DMS153 treated with DMSO at 0.1 percent for 48 hours (cell line): Measurements from ENCODE around the gene ZFR.

Source experiments
- DNase-seq: peaks from one replicate; lab custom pipeline; 2025; ENCODE audit not compliant: unreplicated experiment; lab: John Stamatoyannopoulos, UW

The ZFR gene

DNA sequence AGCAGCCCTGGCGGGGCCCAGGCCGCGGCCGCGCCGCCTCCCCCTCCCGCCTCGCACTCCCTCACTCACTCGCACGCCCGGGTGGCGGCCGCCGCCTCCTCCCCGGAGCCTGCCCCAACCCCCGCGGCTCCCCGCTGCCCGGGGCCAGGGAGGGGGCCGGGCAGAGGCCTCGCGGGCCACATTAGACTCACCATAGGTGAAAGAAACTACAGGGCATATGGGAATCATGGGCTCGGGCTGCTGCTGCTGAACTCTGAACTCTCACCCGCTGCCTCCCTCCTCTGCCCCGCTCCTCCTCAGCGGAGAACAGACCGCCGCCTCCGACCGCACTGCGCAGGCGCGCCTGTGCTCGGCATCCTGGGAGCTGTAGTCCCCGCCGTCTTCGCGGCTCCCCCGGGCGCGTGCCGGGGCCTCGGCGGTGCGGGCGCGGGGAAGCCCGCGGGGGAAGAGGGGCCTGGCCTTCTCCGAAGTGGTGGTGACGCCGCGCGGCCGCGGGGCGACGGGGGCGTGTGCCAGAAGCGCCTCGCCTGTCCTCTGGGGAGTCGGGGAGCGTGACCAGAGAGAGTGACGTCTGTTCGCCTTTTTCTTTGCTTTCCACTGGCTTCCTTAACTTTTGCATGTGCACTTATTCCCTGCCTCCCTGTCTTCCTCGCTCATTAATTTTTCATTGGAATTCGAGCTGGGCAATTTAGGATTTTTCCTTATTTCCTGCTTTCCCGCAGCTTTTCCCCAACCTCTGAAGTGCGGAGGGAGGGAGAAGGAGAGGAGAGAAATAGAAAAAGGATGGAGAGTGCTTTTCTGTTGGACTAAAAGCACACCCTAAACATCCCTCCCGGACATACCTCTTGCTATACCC lies at the start of gene ZFR:
TSS of gene ZFR (minus strand) at position 310 of the 856 bp plus-strand sequence. CDS start at position 228, 82 bp downstream.
- DNase-seq: peak; percentile 93

DNA sequence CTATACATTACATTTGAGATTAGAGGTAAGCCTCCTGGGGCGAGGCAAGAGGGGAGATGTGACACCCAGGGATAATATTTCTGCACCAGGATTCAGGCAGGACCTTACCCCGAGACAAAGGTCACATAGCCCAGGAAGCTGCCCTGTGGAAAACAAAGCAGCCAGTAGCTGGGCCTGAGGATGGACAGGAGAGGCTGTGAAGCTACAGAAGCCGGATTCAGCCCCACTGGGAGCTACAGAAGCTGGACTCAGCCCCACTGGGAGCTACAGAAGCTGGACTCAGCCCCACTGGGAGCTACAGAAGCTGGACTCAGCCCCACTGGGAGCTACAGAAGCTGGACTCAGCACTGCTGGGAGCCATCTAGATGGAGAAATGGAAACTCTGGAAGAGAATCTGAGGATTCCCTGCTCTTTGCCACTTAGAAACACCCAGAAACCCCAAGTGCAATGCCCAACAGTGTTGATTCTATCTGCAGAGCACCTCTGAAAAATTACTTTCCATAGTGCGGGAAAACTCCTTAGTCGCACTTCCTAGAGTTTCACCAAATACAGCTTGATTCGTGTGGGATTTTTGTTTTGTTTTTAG lies 46.5 kb upstream of the ZFR start:
- no peak for DNase-seq

DNA sequence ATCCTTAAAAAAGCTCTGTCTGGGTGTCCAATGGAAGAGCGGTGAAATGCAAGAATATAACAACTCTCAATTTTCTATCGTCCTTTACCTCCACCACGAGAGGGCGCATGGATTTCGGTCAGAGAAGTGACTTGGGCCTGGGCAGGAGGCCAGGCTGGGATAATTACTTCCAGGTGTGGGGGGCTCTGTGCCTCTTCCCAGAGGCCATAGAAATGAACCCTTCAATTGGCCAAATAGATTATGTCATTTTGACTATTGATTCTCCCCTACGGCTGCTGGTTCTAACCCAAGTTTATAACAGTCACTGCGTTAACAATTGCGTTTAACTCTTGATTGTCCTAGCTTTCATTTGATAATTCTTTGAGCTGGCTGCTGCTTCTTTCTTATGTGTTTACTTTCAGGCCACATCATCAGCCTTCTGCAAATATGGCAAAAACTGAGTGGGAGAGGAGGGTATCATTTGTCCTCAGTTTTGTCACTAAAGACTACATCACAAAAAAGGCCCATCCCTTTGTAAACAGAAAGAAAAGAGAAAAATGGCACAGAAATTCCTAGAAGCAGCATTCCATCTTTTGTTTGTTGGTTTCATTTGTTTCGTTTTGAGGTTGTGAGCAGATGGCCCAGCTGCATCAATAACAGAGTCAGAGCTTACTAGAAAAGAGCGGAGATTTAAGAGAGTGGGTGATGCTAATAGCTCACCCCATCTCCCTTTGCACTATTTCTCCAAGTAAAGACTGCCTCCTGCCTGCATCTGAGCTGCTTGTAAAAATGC lies 45.4 kb upstream of the ZFR start:
- DNase-seq: peak; percentile 96

DNA sequence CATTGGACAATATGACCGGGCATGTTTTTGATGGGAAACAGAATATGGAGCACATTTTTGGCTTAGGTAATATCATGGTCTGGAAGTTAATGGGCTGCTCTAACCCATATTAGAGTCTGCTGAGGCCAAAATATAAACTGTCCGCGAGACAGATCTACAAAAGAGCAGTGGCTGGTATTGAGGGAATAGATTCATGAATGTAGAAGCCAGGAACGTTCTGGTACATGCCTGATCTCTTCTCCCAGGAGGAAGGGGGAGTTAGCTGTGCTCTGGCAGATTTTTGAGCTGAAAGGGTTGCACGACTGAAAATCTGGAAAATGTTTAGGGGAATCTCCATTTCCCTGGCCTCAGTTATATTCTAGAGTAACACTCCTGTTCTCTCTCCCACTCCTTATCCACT lies 42.9 kb upstream of the ZFR start:
- no peak for DNase-seq

DNA sequence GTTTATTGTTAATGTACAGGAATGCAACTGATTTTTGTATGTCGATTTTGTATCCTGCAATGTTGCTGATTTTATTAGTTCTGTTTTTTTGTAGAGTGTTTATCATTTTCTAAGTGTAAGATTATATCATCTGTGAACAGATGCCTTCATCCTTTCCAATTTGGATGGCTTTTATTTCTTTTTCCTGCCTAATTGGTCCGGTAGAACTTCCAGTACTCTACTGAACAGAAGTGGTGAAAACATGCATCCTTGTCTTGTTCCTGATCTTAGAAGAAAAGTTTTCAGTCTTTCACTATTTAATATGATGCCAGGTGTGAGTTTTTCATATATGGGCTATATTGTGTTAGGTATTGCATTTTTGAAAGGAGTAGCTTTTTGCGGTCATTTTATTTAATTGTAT lies 42.5 kb upstream of the ZFR start:
- DNase-seq: no peak

DNA sequence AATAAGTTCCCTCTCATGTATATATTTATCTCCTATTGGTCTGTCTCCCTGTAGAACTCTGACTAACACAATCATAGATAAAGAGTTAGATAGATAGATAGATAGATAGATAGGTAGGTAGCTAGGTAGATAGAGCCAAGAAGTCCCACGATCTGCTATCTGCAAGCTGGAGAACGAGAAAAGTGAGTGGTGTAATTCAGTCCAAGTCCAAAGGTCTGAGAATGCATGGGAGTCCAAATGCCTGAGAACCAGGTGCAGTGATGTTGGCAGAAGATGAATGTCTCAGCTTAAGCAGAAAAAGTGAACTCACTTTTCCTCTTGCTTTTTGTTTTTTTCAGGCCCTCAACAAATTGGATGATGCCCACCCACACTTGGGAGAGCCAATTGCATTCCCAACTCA lies 37.7 kb upstream of the ZFR start:
- no peak for DNase-seq

DNA sequence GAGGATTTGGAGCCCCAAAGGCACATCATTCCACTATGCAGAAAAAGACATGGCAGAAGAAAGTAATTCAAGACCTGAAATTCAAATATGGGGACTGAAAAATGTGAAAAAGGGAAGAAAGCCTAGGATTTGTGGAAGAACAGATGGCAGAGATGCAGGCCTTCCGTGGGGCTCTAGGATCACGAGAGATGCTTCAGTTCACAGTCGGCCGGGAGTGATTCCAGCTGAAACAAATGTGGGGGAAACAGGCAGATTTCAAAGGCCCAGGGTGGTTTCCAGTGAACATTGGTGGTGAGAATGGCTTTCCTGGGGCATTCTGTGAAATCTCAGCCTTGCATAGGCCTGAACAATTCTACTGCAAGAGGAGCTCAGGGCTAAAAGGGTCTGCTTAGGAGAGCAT lies 34.6 kb upstream of the ZFR start:
- DNase-seq: no peak

DNA sequence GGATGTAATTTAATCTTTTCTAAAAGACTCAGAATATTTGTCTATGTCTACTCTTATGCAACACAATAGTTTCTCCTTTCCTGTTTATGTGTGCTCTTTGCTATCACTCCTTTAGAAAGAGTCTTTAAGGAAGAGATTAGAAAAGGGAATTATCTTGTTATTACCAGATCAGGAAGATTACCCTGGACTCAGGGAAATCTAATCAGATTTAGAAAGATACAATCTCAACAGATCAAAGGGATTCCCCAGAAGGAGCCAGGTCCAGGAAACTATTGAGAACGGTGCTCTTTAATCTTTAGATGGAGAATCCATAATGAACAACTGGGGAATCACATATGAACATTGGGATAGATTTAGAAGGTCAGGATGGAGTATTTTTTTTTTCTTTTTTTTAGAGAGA lies 32.4 kb upstream of the ZFR start:
- DNase-seq: no peak

DNA sequence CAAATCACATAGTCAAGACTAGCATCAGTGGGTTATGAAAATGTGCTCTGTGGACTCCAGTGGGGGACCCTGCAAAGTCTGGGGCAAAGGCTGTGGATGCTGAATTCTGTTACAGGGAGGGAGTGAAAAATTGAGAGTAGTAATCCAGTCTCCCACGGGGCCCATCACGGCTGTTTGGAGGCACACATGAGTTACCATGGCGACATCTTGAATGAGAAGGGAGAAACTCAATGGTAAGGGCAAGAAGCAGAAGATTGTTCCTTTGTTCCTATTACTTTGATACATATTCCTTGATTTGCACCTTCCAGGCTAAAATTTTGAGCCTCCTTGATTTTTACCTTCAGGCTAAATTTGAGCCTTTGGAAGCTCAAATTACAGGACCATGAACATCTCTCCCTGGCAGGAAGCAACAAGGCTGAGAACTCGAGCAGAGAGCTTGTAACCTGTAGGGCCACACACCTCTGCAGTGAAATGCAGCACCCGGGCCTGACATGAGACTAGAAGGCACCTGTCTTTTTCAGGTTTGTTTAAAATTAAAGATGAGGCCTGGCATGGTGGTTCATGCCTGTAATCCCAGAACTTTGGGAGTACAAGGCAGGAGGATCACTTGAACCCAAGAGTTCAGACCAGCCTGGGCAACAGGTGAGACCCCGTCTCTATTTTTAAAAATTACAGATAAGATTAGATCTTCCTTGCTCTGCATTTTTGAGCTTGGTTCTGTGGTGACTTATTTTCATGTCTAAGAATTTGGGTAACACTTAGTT lies 31.0 kb upstream of the ZFR start:
- no peak for DNase-seq

DNA sequence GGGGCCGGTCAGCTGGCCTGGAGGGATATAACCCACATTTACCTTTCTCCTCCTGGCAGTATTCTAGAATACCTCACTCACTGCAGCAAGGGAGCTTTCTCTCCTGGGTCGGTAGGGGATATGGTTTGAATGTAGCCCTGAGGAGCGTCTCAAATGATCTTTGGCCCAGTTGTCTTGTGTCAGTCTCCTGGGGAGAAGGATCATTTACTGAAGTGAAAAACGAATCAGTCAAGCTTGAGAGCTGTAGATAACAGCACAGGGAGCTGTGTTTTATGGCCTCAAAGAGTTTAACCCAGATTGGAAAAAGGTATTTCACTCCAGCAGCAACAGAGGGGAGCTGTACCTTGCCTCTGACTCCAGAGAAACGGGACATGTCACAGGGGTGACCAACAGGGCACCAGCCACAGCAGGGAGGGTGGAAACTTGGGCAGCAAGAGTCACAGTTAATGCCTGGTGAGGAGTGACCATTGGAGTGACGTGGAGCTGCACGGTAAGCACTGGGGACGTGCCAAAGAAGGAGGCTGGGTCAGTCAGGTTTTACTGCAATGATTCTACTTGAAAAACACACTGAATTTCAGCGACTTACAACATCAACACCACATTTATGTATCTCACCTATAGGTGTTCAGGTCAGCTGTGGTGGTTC lies 29.8 kb upstream of the ZFR start:
- DNase-seq: no peak

DNA sequence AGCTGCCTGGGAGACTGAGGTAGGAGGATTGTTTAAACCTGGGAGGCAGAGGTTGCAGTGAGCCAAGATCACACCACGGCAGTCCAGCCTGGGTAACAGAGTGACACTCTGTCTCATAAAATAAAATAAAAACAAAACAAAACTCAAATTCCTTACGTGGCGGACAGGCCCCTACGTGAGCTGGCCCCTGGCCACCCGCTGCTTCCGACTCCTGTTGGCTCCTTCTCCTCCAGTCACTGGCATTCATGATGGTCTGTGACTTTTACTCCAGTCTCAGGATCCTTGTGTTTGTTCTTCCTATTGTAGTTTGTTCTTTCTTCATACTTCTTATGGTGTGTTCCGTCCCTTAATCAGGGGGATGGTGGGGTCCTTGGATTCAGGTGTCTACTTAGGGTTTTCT lies 28.5 kb upstream of the ZFR start:
- DNase-seq: no peak

DNA sequence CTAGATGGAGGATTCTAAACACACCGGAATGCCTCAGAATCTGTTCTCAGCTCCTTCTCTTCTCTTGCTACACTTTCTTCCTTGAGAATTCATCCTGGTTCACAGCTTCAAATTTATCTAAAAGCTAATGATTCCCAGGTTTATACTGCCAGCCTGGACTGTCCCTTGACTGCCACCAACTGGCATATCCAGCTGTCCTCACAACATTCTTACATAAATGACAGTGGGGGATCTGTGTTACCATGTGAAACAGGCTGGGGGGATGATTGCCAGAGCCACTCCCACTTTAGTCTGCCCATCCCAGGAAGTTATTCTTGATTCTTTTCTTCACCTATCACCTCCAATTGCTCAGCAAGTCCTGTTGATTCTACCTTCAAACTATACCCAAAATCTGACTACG lies 27.2 kb upstream of the ZFR start:
- no peak for DNase-seq

DNA sequence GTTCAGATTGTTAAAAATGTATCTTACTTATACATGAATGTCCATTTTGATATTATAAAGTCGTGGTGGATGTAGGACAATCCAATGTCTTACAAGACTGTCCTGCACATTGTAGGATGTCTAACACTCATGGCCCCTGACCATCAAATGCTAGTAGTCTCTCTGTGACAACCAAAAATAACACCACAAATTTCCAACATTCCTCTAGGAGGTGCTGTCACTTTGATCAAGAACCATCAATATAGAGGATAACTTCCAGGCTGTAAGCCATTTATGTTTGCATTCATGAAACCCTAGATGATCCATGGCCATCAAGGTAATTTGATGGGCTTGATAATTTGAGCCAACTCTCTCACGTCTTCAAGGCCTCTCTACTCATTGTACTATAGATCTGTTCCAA lies 20.5 kb upstream of the ZFR start:
- DNase-seq: no peak

DNA sequence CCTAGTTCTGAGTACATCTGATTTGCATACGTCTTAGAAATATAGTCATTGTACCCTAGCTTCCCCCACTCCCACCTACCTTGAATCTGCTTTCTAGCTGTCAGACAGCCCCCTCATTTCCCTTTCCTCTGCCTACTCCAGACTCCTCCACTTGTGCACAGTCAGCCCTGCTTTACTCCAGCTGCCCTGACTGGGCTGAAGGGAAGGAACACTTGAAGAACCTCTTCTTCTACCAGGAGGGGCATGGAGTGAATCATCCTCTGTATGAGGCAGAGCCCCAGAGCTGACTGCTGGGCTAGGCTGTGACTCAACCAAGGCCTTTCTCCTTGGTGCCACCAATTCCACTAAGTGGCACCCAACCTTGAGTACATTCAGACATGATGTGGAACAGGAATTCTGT lies 18.1 kb upstream of the ZFR start:
- DNase-seq: no peak

DNA sequence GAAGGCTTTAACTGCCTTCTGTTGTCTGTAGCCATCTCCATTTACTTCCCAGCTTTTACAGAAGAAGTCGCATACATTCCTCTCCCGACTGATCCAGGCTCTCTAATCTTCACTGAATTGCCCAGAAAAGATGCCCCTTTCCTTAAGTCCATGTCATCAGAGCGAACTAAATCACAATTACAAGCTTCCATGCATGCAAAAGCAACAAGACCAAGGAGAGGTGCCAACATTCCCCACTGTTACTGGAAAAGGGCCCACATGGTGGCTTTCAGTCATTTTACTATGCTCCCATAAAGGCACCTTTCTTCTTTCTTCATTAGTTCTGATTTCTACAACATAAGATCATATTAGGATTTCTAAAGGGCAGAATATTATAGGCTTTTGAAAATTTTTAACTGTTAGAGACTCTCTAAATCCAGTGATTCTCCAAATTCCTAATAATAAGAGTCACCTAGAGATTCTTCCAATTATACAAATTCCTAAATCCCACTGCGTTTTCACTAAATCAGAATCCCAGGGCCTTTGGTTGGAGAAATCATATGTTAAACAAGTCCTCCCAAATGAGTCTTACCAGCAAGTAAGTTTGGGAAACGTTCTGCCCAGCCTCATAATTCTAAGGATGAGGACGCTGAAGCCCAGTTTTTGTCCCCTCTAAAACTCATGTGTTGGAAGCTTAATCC lies 17.0 kb upstream of the ZFR start:
- DNase-seq: no peak

DNA sequence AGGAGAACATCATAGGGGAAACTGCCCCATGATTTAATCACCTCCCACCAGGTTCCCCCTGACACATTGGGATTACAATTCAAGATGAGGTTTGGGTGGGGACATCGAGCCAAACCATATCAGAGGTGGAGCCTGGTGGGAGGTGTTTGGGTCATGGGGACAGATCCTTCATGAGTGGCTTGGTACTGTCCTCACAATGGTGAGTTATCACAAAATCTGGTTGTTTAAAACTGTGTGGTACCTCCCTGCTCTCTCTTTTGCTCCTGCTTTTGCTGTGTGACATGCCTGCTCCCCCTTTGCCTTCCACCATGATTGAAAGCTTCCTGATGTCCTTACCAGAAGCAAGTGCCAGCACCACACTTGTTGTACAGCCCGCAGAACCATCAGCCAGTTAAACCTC lies 16.2 kb upstream of the ZFR start:
- no peak for DNase-seq

DNA sequence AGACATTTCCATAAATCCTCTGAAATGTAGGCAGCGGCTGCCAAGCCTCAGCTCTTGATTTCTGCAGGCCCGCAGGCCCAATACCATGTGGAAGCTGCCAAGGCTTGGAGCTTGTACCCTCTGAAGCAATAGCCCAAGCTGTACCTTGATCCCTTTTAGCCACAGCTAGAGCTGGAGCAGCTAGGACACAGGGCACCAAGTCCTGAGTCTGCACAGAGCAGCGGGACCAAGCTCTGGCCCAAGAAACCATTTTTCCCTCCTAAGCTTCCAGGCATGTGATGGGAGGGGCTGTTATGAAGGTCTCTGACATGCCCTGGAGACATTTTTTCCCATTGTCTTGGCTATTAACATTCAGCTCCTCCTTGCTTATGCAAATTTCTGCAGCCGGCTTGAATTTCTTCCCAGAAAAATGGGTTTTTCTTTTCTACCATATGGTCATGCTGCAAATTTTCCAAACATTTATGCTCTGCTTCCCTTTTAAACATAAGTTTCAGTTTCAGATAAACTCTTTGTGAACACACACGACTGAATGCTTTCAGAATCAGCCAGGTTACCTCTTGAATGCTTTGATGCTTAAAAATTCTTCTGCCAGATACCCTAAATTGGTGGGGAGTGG lies 14.4 kb upstream of the ZFR start:
- no peak for DNase-seq

DNA sequence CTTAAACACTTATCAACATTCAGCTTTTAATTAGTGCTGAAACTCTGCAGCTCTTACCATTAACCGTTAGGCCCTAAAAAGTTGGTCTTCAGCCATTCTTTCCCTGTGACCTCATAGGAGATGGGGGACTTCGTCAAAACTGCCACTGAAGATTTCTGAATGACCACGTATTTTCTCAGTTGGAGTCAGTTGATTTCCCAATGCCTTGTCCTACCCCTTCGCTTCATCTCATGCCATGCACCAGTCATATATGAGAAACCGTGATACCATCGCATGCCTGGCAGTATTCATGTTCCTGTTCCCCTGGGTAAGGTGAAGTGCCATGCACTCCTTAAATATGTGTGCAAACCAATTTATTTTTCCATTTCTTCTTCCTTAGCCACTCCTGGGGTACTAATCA lies 10.8 kb upstream of the ZFR start:
- DNase-seq: no peak

DNA sequence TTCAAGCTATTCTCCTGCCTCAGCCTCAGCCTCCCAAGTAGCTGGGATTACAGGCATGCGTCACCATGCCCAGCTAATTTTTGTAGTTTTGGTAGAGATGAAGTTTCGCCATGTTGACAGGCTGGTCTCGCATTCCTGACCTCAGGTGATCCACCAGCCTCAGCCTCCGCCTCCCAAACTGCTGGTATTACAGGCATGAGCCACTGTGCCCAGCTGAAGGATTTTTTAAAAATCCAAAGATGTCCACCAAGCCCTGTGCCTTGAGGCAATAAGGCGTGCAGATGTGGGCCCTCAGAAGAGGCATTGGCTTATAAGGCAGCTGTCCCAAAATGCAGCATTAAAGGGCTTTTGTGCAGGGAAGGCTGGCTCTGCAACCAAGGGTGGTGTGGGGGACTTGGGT lies 10.3 kb upstream of the ZFR start:
- no peak for DNase-seq

DNA sequence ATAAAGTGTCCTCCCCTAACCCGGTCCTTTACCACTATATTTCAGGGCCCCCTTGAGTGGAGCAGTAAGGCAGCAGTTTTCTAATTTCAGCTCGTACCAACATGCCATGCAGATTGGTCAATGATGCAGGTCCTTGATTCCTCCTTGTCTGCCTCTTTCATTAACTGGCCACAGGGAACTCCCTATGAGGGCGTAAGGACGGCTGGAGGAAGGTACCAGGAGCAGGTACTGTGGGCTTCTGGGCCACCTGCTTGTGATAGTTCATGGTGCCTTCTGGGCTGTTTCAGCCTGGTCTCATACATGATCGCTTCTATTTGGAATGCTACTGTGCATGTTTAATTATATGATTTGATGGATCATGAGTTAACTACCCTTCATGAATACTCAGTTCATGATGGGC lies 9.4 kb upstream of the ZFR start:
- no peak for DNase-seq
